ENCODE measurements around the gene MRPS6. TPM values are rescaled to one million over a fixed set of nuclear protein-coding genes. Genes with fewer than 3 reads are reported as not detected.

The MRPS6 gene
- total and polyA plus RNA-seq, 10 donors: 18.7 to 74.9 (median 37.7) TPM

GRCh38 chr21:34091032-34091431, 17.7 kb downstream of the MRPS6 start:
- Histone ChIP-seq H3K36me3 (peaks cover 0 to 17% (median 14%) of the 10 kb centered on the region in 6 donors), H3K27me3 (replicated peaks in 1 of 7) (no peaks in the 10 kb centered on the region), H3K4me3 (no peak overlapping the region), H3K9me3 (no peaks in the 10 kb centered on the region), H3K27ac (no peak overlapping the region), H3K4me1 (peaks cover 3 to 73% (median 13%) of the 10 kb centered on the region in 6 donors)
- no peak for DNase-seq
- intact Hi-C loops (cut with DNase I; ENCODE audit: low total_unique reads): no loop called here
- 73 to 90% (median 77%) methylated on average over 3 to 4 of the region's 4 CpGs for WGBS, 5 donors
- TF ChIP-seq POLR2AphosphoS5 (IDR thresholded peaks at IDR 0.05) (no peak), POLR2A (IDR thresholded peaks at IDR 0.05) (no peak), CTCF (IDR thresholded peaks at IDR 0.05 in 8 of 11, conservative IDR thresholded peaks at IDR 0.05 in 3 of 11) (no peak)

GRCh38 chr21:34091607-34092006, 18.2 kb downstream of the MRPS6 start:
- 97 to 99% (median 98%) methylated on average over 2 of the region's 2 CpGs for WGBS, 5 donors
- no peaks in the 10 kb centered on the region for H3K27me3 ChIP-seq (replicated peaks in 1 of 7)
- TF ChIP-seq POLR2A (IDR thresholded peaks at IDR 0.05): no peak
- peak in 2 of 11 experiments; percentile 12 to 14 for TF ChIP-seq CTCF (IDR thresholded peaks at IDR 0.05 in 8 of 11, conservative IDR thresholded peaks at IDR 0.05 in 3 of 11)
- peaks cover 0 to 23% (median 18%) of the 10 kb centered on the region in 6 donors for H3K36me3 ChIP-seq
- intact Hi-C loops (cut with DNase I; ENCODE audit: low total_unique reads): no loop called here
- H3K9me3 ChIP-seq: no peaks in the 10 kb centered on the region
- no peak for DNase-seq
- peaks cover 3 to 67% (median 13%) of the 10 kb centered on the region in 6 donors for H3K4me1 ChIP-seq
- H3K27ac ChIP-seq: no peak overlapping the region
- H3K4me3 ChIP-seq: no peak overlapping the region

- Histone ChIP-seq H3K4me1 (peaks cover 3 to 67% (median 13%) of the 10 kb centered on the region in 6 donors), H3K4me3 (no peak overlapping the region), H3K27me3 (replicated peaks in 1 of 7) (no peaks in the 10 kb centered on the region), H3K9me3 (no peaks in the 10 kb centered on the region), H3K27ac (no peak overlapping the region), H3K36me3 (peaks cover 0 to 27% (median 18%) of the 10 kb centered on the region in 6 donors)
- TF ChIP-seq CTCF (IDR thresholded peaks at IDR 0.05 in 8 of 11, conservative IDR thresholded peaks at IDR 0.05 in 3 of 11) (no peak), POLR2AphosphoS5 (IDR thresholded peaks at IDR 0.05) (no peak)
- no peak for DNase-seq
- WGBS, 5 donors: 41 to 52% (median 50%) methylated on average over 6 of the region's 6 CpGs
- intact Hi-C loops (cut with DNase I; ENCODE audit: low total_unique reads): no loop called here
These were observed 19.0 kb downstream of the MRPS6 start for GRCh38 chr21:34092262-34092921.

- peaks cover 3 to 70% (median 13%) of the 10 kb centered on the region in 6 donors for H3K4me1 ChIP-seq
These were observed 19.7 kb downstream of the MRPS6 start for GRCh38 chr21:34093083-34093482.

More at GRCh38 chr21:34093083-34093482, 19.7 kb downstream of the MRPS6 start:
- peaks cover 0 to 27% (median 18%) of the 10 kb centered on the region in 6 donors for H3K36me3 ChIP-seq
- no peak overlapping the region for H3K4me3 ChIP-seq
- TF ChIP-seq POLR2AphosphoS5 (IDR thresholded peaks at IDR 0.05) (no peak), CTCF (IDR thresholded peaks at IDR 0.05 in 8 of 11, conservative IDR thresholded peaks at IDR 0.05 in 3 of 11) (no peak), POLR2A (IDR thresholded peaks at IDR 0.05) (no peak)
- intact Hi-C loops (cut with DNase I; ENCODE audit: low total_unique reads): no loop called here
- no peak overlapping the region for H3K27ac ChIP-seq
- H3K27me3 ChIP-seq (replicated peaks in 1 of 7): no peaks in the 10 kb centered on the region
- DNase-seq: no peak
- WGBS, 5 donors: 79 to 86% (median 81%) methylated on average over 3 of the region's 3 CpGs
- H3K9me3 ChIP-seq: no peaks in the 10 kb centered on the region

All from spleen (tissue), 11 donors.